H1 (cell line): ENCODE results near the gene GFM1. TPM values are rescaled to one million over a fixed set of nuclear protein-coding genes. Genes with fewer than 3 reads are reported as not detected.

Experiments
- CTCF ChIA-PET: fragments of 300-600 bp; sonication (Branson Sonifier 250); formaldehyde crosslinking; loops from one replicate; lab custom pipeline; 2021; ENCODE audit not compliant: partially characterized antibody; lab: Charles Lee
- POLR2A ChIA-PET: fragments of 300-600 bp; sonication (Branson Sonifier 250); formaldehyde crosslinking; loops from one replicate; lab custom pipeline; 2021; ENCODE audit warnings: inconsistent platforms; ENCODE audit not compliant: partially characterized antibody; lab: Charles Lee
- DNase-seq, 2 experiments: peaks; one replicate each; pipeline versions ENCODE4 v3.0.0 to v3.0.0-alpha.2; 2010 to 2022; ENCODE audit warnings: low spot score in 2 of 2, low read depth in 1 of 2, mixed read lengths in 1 of 2
- FAIRE-seq: peaks from 2 replicates; lab custom pipeline; 2011; peaks lifted over from hg19 to GRCh38; lab: Jason Lieb, UNC
- H2AFZ ChIP-seq: 2 replicates; pipeline ENCODE4 v1.8.1; 2012; ENCODE audit warnings: low read length, inconsistent platforms
- H2AK5ac ChIP-seq: 2 replicates; pipeline ENCODE4 v1.6.1; 2013; ENCODE audit warnings: low read depth, low read length
- H2BK120ac ChIP-seq: replicated peaks from 2 replicates; pipeline ENCODE3; 2013; ENCODE audit warnings: low read depth, low read length, inconsistent platforms
- H2BK12ac ChIP-seq: 2 replicates; pipeline ENCODE4 v1.6.1; 2013; ENCODE audit warnings: low read depth, low read length
- H2BK15ac ChIP-seq: 2 replicates; pipeline ENCODE4 v1.6.1; 2013; ENCODE audit warnings: low read length
- H2BK20ac ChIP-seq: 2 replicates; pipeline ENCODE4 v1.6.1; 2013; ENCODE audit warnings: low read length
- H2BK5ac ChIP-seq: 2 replicates; pipeline ENCODE4 v1.6.1; 2013; ENCODE audit warnings: low read depth, low read length
- H3K14ac ChIP-seq: 2 replicates; pipeline ENCODE4 v1.6.1; 2013; ENCODE audit warnings: inconsistent platforms; ENCODE audit not compliant: insufficient read length
- H3K18ac ChIP-seq: 2 replicates; pipeline ENCODE4 v1.6.1; 2013; ENCODE audit warnings: low read length; ENCODE audit errors: extremely low read depth
- H3K23ac ChIP-seq: 2 replicates; pipeline ENCODE4 v1.6.1; 2013; ENCODE audit warnings: inconsistent platforms; ENCODE audit not compliant: insufficient read length
- H3K23me2 ChIP-seq: 2 replicates; pipeline ENCODE4 v1.6.1; 2013; ENCODE audit warnings: low read depth, low read length
- H3K27ac ChIP-seq: 2 replicates; pipeline ENCODE4 v1.6.1; 2011; ENCODE audit warnings: low read depth, low read length, inconsistent platforms
- H3K27me3 ChIP-seq, 4 experiments: replicated peaks in 1 of 4; 1 replicate in 1 of 4; 2 replicates in 3 of 4; pipeline versions ENCODE4 v1.6.1 to v1.8.1; 2011 to 2013; ENCODE audit warnings: low read length in 3 of 4, mild to moderate bottlenecking in 3 of 4, inconsistent platforms in 2 of 4, mixed read lengths in 2 of 4, moderate library complexity in 1 of 4; ENCODE audit not compliant: control insufficient read depth in 3 of 4, insufficient read depth in 3 of 4; ENCODE audit errors: extremely low read depth in 1 of 4
- H3K36me3 ChIP-seq, 4 experiments: 2 replicates each; pipeline versions ENCODE4 v1.6.1 to v1.8.1; 2011 to 2013; ENCODE audit warnings: mild to moderate bottlenecking in 4 of 4, low read length in 3 of 4, moderate library complexity in 2 of 4, control low read depth in 1 of 4, inconsistent platforms in 1 of 4; ENCODE audit not compliant: insufficient read depth in 4 of 4, control insufficient read depth in 2 of 4
- H3K4ac ChIP-seq: replicated peaks from 2 replicates; pipeline ENCODE3; 2013; ENCODE audit warnings: low read length, low read depth, mixed read lengths, inconsistent platforms; ENCODE audit not compliant: insufficient read length
- H3K4me1 ChIP-seq, 4 experiments: replicated peaks in 1 of 4; 1 replicate in 1 of 4; 2 replicates in 3 of 4; pipeline versions ENCODE4 v1.6.1 to v1.8.1; 2011 to 2013; ENCODE audit warnings: low read length in 3 of 4, inconsistent platforms in 2 of 4, mixed read lengths in 1 of 4; ENCODE audit not compliant: insufficient read depth in 4 of 4, control insufficient read depth in 3 of 4
- H3K4me2 ChIP-seq, 2 experiments: 2 replicates each; pipeline versions ENCODE4 v1.6.1 to v1.8.1; 2011 to 2013; ENCODE audit warnings: low read depth in 2 of 2, low read length in 2 of 2, control low read depth in 1 of 2, inconsistent platforms in 1 of 2, mild to moderate bottlenecking in 1 of 2; ENCODE audit not compliant: insufficient read depth in 1 of 2
- H3K4me3 ChIP-seq, 4 experiments: fragments of 200-600, 300-600 bp in 1 of 4; sonication (generic), shearing (Covaris generic), sonication (Bioruptor Twin) in 1 of 4; 2 replicates each; pipeline versions ENCODE4 v1.5.1 to v1.8.1; 2011 to 2016; ENCODE audit warnings: low read length in 4 of 4, low read depth in 3 of 4, control low read depth in 2 of 4, inconsistent platforms in 2 of 4, mild to moderate bottlenecking in 2 of 4, mixed read lengths in 1 of 4, moderate library complexity in 1 of 4; ENCODE audit not compliant: insufficient read depth in 2 of 4; ENCODE audit errors: extremely low read depth in 1 of 4
- H3K56ac ChIP-seq: replicated peaks from 2 replicates; pipeline ENCODE3; 2013; ENCODE audit warnings: low read depth, mild to moderate bottlenecking, mixed read lengths, low read length, inconsistent platforms; ENCODE audit not compliant: insufficient read length
- H3K79me1 ChIP-seq: 2 replicates; pipeline ENCODE4 v1.6.1; 2013; ENCODE audit warnings: low read depth, low read length, control low read depth
- H3K79me2 ChIP-seq, 2 experiments: 2 replicates each; pipeline versions ENCODE4 v1.6.1 to v1.8.1; 2012 to 2013; ENCODE audit warnings: low read length in 2 of 2, mild to moderate bottlenecking in 2 of 2, inconsistent platforms in 1 of 2; ENCODE audit not compliant: insufficient read depth in 2 of 2, control insufficient read depth in 1 of 2
- H3K9ac ChIP-seq, 4 experiments: replicated peaks in 1 of 4; 1 replicate in 1 of 4; 2 replicates in 3 of 4; pipeline versions ENCODE4 v1.6.1 to v1.8.1; 2011 to 2013; ENCODE audit warnings: low read depth in 3 of 4, low read length in 3 of 4, control low read depth in 2 of 4, mild to moderate bottlenecking in 2 of 4, moderate library complexity in 2 of 4, inconsistent platforms in 1 of 4; ENCODE audit errors: extremely low read depth in 1 of 4
- H3K9me3 ChIP-seq, 2 experiments: 2 replicates each; pipeline versions ENCODE4 v1.6.1 to v1.8.1; 2012 to 2013; ENCODE audit warnings: mild to moderate bottlenecking in 2 of 2, moderate library complexity in 2 of 2, control low read depth in 1 of 2, inconsistent platforms in 1 of 2, low read depth in 1 of 2, low read length in 1 of 2, mixed read lengths in 1 of 2; ENCODE audit not compliant: insufficient read depth in 2 of 2
- H4K20me1 ChIP-seq, 2 experiments: replicated peaks in 1 of 2; 2 replicates each; pipeline versions ENCODE3 to v1.8.1; 2011 to 2013; ENCODE audit warnings: inconsistent platforms in 2 of 2, low read length in 2 of 2, mild to moderate bottlenecking in 1 of 2; ENCODE audit not compliant: insufficient read depth in 2 of 2, control insufficient read depth in 1 of 2
- H4K5ac ChIP-seq: 2 replicates; pipeline ENCODE4 v1.6.1; 2013; ENCODE audit warnings: low read length, low read depth, mixed read lengths, inconsistent platforms; ENCODE audit not compliant: insufficient read length
- H4K8ac ChIP-seq: 2 replicates; pipeline ENCODE4 v1.8.0; 2013; ENCODE audit warnings: mild to moderate bottlenecking, moderate library complexity, low read length, inconsistent platforms; ENCODE audit not compliant: insufficient read depth; ENCODE audit errors: extremely low read depth
- H4K91ac ChIP-seq: replicated peaks from 2 replicates; pipeline ENCODE3; 2013; ENCODE audit warnings: low read length, mixed read lengths, inconsistent platforms; ENCODE audit not compliant: insufficient read length
- ASH2L ChIP-seq: fragments of 200-600, 300-600 bp; sonication (generic); IDR thresholded peaks from one replicate; pipeline ENCODE4 v1.7.1; 2017; ENCODE audit warnings: low read length
- BRCA1 ChIP-seq: IDR thresholded peaks from 2 replicates; pipeline ENCODE4 v1.6.1; 2012; ENCODE audit warnings: low read depth, low read length, improper control_type of control experiment
- CHD1 ChIP-seq: IDR thresholded peaks from 2 replicates; pipeline ENCODE4 v1.6.1; 2012; ENCODE audit warnings: low read depth, low read length, improper control_type of control experiment
- CTBP2 ChIP-seq: IDR thresholded peaks from 2 replicates; pipeline ENCODE4 v1.7.0; 2011; ENCODE audit warnings: borderline replicate concordance, mild to moderate bottlenecking, moderate library complexity, mixed read lengths, low read length; ENCODE audit not compliant: insufficient read depth, insufficient read length
- JUND ChIP-seq: IDR thresholded peaks from 2 replicates; pipeline ENCODE4 v1.6.1; 2011; ENCODE audit warnings: mild to moderate bottlenecking, improper control_type of control experiment, low read length
- MAFK ChIP-seq: IDR thresholded peaks from 2 replicates; pipeline ENCODE4 v1.6.1; 2012; ENCODE audit warnings: low read depth, mild to moderate bottlenecking, improper control_type of control experiment, low read length
- POU5F1 ChIP-seq: IDR thresholded peaks from 2 replicates; pipeline ENCODE4 v1.6.1; 2011; ENCODE audit warnings: low read depth, mild to moderate bottlenecking, low read length, moderate library complexity
- SUZ12 ChIP-seq: fragments of 200-600 bp; sonication (generic); IDR thresholded peaks from 2 replicates; pipeline ENCODE4 v1.6.1; 2012; ENCODE audit warnings: mild to moderate bottlenecking, inconsistent platforms, low read length, moderate library complexity, mixed read lengths
- WGBS, 2 experiments: shearing (Covaris generic) in 1 of 2; methylation state at CpG; one replicate each; pipeline versions ENCODE4 v1.1.6 to v1.1.7; 2013 to 2015; ENCODE audit warnings: low lambda C conversion rate in 2 of 2, mixed read lengths in 2 of 2, inconsistent platforms in 1 of 2, low coverage in 1 of 2, missing lambda C conversion rate in 1 of 2; ENCODE audit not compliant: insufficient replicate concordance in 2 of 2, insufficient coverage in 1 of 2, insufficient read length in 1 of 2; ENCODE audit errors: extremely low coverage in 1 of 2, missing lambda C conversion rate in 1 of 2; 5-methylcytosine and 5-hydroxymethylcytosine counted together
- polyA plus RNA-seq, 7 experiments: library from polyadenylated mRNA; depleted of rRNA in 3 of 7; stranded (reverse) in 5 of 7; unstranded in 2 of 7; fragments of >200 nt in 5 of 7; fragments of 200-250 nt in 2 of 7; gene quantifications; 1 replicate in 5 of 7; 2 replicates in 1 of 7; 4 replicates in 1 of 7; pipeline versions ENCODE4 v1.2.1 to v1.2.3, GENCODE V29; 2011 to 2013; ENCODE audit warnings: missing spikeins in 2 of 7, mixed read lengths in 2 of 7
- total RNA-seq: library from RNA; stranded (reverse); fragmentation: NEBNext Ultra II Directional; extraction: Animal tissue kit (Norgen Biotek cat#: 25700); gene quantifications from 2 replicates; pipeline ENCODE4 v1.2.1, GENCODE V29; 2021
- TF ChIP-seq, protein P1 (sequence below), 3 experiments: IDR thresholded peaks; 1 replicate in 2 of 3; 2 replicates in 1 of 3; pipeline versions ENCODE4 v1.5.1 to v1.6.1; 2011; ENCODE audit warnings: low read length in 3 of 3, mild to moderate bottlenecking in 3 of 3, inconsistent platforms in 2 of 3, low read depth in 1 of 3, moderate library complexity in 1 of 3; ENCODE audit not compliant: insufficient read depth in 1 of 3; ENCODE audit errors: control extremely low read depth in 1 of 3

The GFM1 gene
- total and polyA plus RNA-seq, 2 of the 8 experiments (the other 6 are each of a cell fraction or from before 2014, with no cell fraction given): 10.9 to 45.3 TPM

DNA sequence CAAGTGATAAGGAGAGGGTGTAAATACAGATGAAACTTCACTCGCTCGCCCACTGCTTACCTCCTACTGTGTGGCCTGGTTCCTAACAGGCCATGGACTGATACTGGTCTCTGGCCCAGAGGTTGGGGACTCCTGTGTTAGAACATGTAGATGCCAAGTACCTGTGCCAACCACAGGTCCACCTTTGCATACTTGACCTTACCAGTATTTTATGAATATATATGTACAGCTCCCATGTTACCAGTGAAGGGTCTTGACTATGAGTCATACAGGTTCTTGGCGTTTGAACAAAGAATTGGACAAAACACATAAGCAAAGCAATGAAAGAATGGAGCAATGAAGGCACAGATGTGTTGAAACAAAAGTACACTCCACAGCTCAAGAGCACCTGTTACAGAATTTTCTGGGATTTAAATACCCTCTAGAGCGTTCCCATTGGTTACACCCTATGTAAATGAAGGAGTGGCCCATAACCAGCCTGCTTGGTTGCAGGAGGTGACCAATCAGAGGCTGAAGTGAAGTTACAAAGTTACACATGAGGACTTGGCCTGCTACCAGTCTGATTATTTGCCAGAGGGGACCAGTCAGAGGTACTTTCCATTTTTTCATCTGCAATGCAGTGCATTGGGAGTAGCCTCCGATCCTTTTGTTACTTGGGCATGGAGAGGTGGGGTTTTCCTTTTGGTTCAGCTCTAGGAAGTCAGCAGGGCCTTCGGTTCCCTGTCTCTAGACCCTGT lies 1.7 kb upstream of the GFM1 start:
- no peak overlapping the region for H2AK5ac ChIP-seq
- peak overlapping the region; percentile 6; the same call in 1 of the 2 replicates for H2AFZ ChIP-seq
- H3K56ac ChIP-seq: no peak overlapping the region
- ChIA-PET POLR2A (no interaction called here), CTCF (interaction anchor here (1.2 to 3.0 kb wide), 9 partner anchors 12 to 363 kb away, joined by 3 to 17 read pairs (median 5); no protein-coding TSS in a partner anchor)
- H3K36me3 ChIP-seq: peaks cover 3 to 9% (median 4%) of the 10 kb centered on the region in 4 experiments; a peak in 3 of 8 replicates
- no peak overlapping the region for H2BK12ac ChIP-seq
- no peak overlapping the region for H3K9ac ChIP-seq
- no peaks in the 10 kb centered on the region for H3K27me3 ChIP-seq
- H2BK15ac ChIP-seq: no peak overlapping the region
- no peak overlapping the region for H3K27ac ChIP-seq
- no peak overlapping the region for H4K91ac ChIP-seq
- H3K9me3 ChIP-seq: no peaks in the 10 kb centered on the region
- H3K4me3 ChIP-seq: no peak overlapping the region
- H3K4me1 ChIP-seq: no peaks in the 10 kb centered on the region
- TF ChIP-seq CHD1 (no peak), MAFK (no peak), JUND (no peak), BRCA1 (no peak), POU5F1 (no peak), CTBP2 (no peak), SUZ12 (no peak), ASH2L (no peak)
- TF ChIP-seq, protein P1, sequence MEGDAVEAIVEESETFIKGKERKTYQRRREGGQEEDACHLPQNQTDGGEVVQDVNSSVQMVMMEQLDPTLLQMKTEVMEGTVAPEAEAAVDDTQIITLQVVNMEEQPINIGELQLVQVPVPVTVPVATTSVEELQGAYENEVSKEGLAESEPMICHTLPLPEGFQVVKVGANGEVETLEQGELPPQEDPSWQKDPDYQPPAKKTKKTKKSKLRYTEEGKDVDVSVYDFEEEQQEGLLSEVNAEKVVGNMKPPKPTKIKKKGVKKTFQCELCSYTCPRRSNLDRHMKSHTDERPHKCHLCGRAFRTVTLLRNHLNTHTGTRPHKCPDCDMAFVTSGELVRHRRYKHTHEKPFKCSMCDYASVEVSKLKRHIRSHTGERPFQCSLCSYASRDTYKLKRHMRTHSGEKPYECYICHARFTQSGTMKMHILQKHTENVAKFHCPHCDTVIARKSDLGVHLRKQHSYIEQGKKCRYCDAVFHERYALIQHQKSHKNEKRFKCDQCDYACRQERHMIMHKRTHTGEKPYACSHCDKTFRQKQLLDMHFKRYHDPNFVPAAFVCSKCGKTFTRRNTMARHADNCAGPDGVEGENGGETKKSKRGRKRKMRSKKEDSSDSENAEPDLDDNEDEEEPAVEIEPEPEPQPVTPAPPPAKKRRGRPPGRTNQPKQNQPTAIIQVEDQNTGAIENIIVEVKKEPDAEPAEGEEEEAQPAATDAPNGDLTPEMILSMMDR (IDR thresholded peaks at IDR 0.05; ENCODE audit: control extremely low read depth in 1 of 3, insufficient read depth in 1 of 3, low read depth in 1 of 3, low read length in 3 of 3): no peak
- TF ChIP-seq, all 59 proteins: peak for 0
- Histone ChIP-seq H4K5ac (no peak overlapping the region), H2BK5ac (no peak overlapping the region), H3K23ac (no peak overlapping the region), H2BK120ac (no peak overlapping the region), H3K4me2 (no peak overlapping the region), H3K23me2 (no peaks in the 10 kb centered on the region), H4K8ac (no peak overlapping the region), H4K20me1 (no peaks in the 10 kb centered on the region), H3K14ac (no peak overlapping the region), H3K79me1 (no peaks in the 10 kb centered on the region), H3K79me2 (peaks cover 0 to 29% of the 10 kb centered on the region in 2 experiments; a peak in 3 of 4 replicates), H3K4ac (no peak overlapping the region), H2BK20ac (no peak overlapping the region), H3K18ac (no peak overlapping the region)
- FAIRE-seq (no peak), DNase-seq (no peak)
- WGBS, 2 experiments: 93% methylated on average over 6 of the region's 6 CpGs; no CpG with 5 or more reads in 1 of the 2 experiments
